C4-2B (cell line): ENCODE data around the gene ADAM29.

Experiments
- H3K27ac ChIP-seq: fragments of 450-650 bp; 2 replicates; pipeline ENCODE4 v1.5.1; 2017
- CTCF ChIP-seq: fragments of 450-650 bp; conservative IDR thresholded peaks from 2 replicates; pipeline ENCODE4 v1.5.1; 2017; ENCODE audit warnings: mild to moderate bottlenecking
- ZFX ChIP-seq: fragments of 450-650 bp; IDR thresholded peaks from 2 replicates; pipeline ENCODE4 v1.6.1; 2017

ADAM29 gene

GRCh38 chr4:174882317-174882992 is 35.7 kb upstream of the ADAM29 start:
- TF ChIP-seq ZFX (no peak), CTCF (no peak)
- H3K27ac ChIP-seq: no peak overlapping the region

- H3K27ac ChIP-seq: no peak overlapping the region
- no peak for TF ChIP-seq ZFX
- TF ChIP-seq CTCF: no peak
These were observed 10.7 kb upstream of the ADAM29 start for GRCh38 chr4:174907508-174907907.

GRCh38 chr4:174910271-174910670 is 7.9 kb upstream of the ADAM29 start:
- no peak for TF ChIP-seq ZFX
- TF ChIP-seq CTCF: no peak
- no peak overlapping the region for H3K27ac ChIP-seq

GRCh38 chr4:174912919-174913543 is 5.1 kb upstream of the ADAM29 start:
- TF ChIP-seq ZFX (no peak), CTCF (no peak)
- no peak overlapping the region for H3K27ac ChIP-seq

GRCh38 chr4:174919886-174920423 is 1.8 kb downstream of the ADAM29 start:
- no peak for TF ChIP-seq CTCF
- no peak for TF ChIP-seq ZFX
- no peak overlapping the region for H3K27ac ChIP-seq

- H3K27ac ChIP-seq: no peak overlapping the region
- TF ChIP-seq ZFX: no peak
- TF ChIP-seq CTCF: no peak
These were observed 8.8 kb downstream of the ADAM29 start for GRCh38 chr4:174926958-174927357.

- TF ChIP-seq ZFX (no peak), CTCF (no peak)
- H3K27ac ChIP-seq: no peak overlapping the region
These were observed 10.0 kb downstream of the ADAM29 start for GRCh38 chr4:174928174-174928573.
